ENCODE data around the gene PTPRN2.

- no peak for TF ChIP-seq CTCF (conservative IDR thresholded peaks at IDR 0.05 in 1 of 2, IDR thresholded peaks at IDR 0.05 in 1 of 2; ENCODE audit: low read depth in 1 of 2, low read length in 2 of 2)
- TF ChIP-seq EZH2 (IDR thresholded peaks at IDR 0.05; ENCODE audit: low read length, missing control alignments), result no peak
Measured at GRCh38 chr7:157529768-157530560, 1057.7 kb downstream of the PTPRN2 start.

Data from fibroblast of lung (primary cell).